B cell (primary cell): ENCODE data around the gene CFTR. TPM values are rescaled to one million over a fixed set of nuclear protein-coding genes. Genes with fewer than 3 reads are reported as not detected.

ENCODE experiments used
- ATAC-seq: fragments of 200-7000 bp; cut with Tn5 transposase; one replicate; pipeline ENCODE4 v1.10.0; 2021; ENCODE audit warnings: low read depth, mild to moderate bottlenecking, moderate number of reproducible peaks, moderate library complexity
- CTCF ChIA-PET: fragments of 350-600 bp; sonication (Branson Sonifier 250); formaldehyde crosslinking; loops from one replicate; lab custom pipeline; 2021; ENCODE audit warnings: antibody characterized with exemption, inconsistent platforms; lab: Charles Lee
- POLR2A ChIA-PET: fragments of 350-600 bp; sonication (Branson Sonifier 250); formaldehyde crosslinking; loops from one replicate; lab custom pipeline; 2021; ENCODE audit warnings: antibody characterized with exemption; lab: Charles Lee
- DNase-seq: peaks from one replicate; pipeline ENCODE4 v3.0.0; 2013
- H2AFZ ChIP-seq: 2 replicates; pipeline ENCODE4 v1.6.1; 2012; ENCODE audit warnings: mild to moderate bottlenecking, low read depth, low read length; ENCODE audit not compliant: insufficient read depth, poor library complexity, severe bottlenecking
- H3K27ac ChIP-seq, 2 donors: 1 replicate in 1 of 2; 2 replicates in 1 of 2; pipeline ENCODE4 v1.5.1; 2012 to 2013; ENCODE audit warnings: low read length in 2 of 2, mild to moderate bottlenecking in 2 of 2, moderate library complexity in 1 of 2
- H3K27me3 ChIP-seq, 4 experiments: fragments of 200-600 bp in 1 of 4; sonication (generic) in 1 of 4; replicated peaks in 1 of 4; 1 replicate in 2 of 4; 2 replicates in 2 of 4; pipeline versions ENCODE4 v1.6.1 to v1.7.0; 2013 to 2016; ENCODE audit warnings: low read length in 3 of 4, mild to moderate bottlenecking in 2 of 4, mixed read lengths in 1 of 4, moderate library complexity in 1 of 4; ENCODE audit not compliant: insufficient read depth in 4 of 4, control insufficient read depth in 3 of 4; ENCODE audit errors: control extremely low read depth in 1 of 4
- H3K36me3 ChIP-seq, 2 experiments: replicated peaks in 1 of 2; 1 replicate in 1 of 2; 2 replicates in 1 of 2; pipeline versions ENCODE4 v1.6.1 to v1.7.1; 2013; ENCODE audit warnings: low read length in 1 of 2; ENCODE audit not compliant: insufficient read depth in 2 of 2, control insufficient read depth in 1 of 2; ENCODE audit errors: control extremely low read depth in 1 of 2, extremely low read depth in 1 of 2
- H3K4me1 ChIP-seq, 2 donors: fragments of 200-600 bp in 1 of 2; sonication (generic) in 1 of 2; 1 replicate in 1 of 2; 2 replicates in 1 of 2; pipeline versions ENCODE4 v1.5.1 to v1.6.1; 2013 to 2017; ENCODE audit warnings: low read length in 2 of 2; ENCODE audit not compliant: control insufficient read depth in 2 of 2, insufficient read depth in 2 of 2
- H3K4me2 ChIP-seq: replicated peaks from 2 replicates; pipeline ENCODE3; 2012; ENCODE audit warnings: mild to moderate bottlenecking, low read depth, low read length; ENCODE audit not compliant: poor library complexity, severe bottlenecking
- H3K4me3 ChIP-seq, 5 experiments: fragments of 200-600 bp in 1 of 5; sonication (generic) in 1 of 5; 1 replicate in 3 of 5; 2 replicates in 2 of 5; pipeline versions ENCODE4 v1.5.1 to v1.7.0; 2011 to 2016; ENCODE audit warnings: low read length in 4 of 5, mild to moderate bottlenecking in 4 of 5, low read depth in 2 of 5, control low read depth in 1 of 5, moderate library complexity in 1 of 5; ENCODE audit not compliant: insufficient read depth in 1 of 5; ENCODE audit errors: control extremely low read depth in 1 of 5, extremely low read depth in 1 of 5
- H3K79me2 ChIP-seq: fragments of 200-600 bp; sonication (generic); one replicate; pipeline ENCODE4 v1.6.0; 2016; ENCODE audit warnings: low read length; ENCODE audit not compliant: control insufficient read depth, insufficient read depth
- H3K9ac ChIP-seq: fragments of 200-600 bp; sonication (generic); 2 replicates; pipeline ENCODE4 v1.6.1; 2017; ENCODE audit warnings: mild to moderate bottlenecking, low read length, moderate library complexity
- H3K9me3 ChIP-seq, 3 donors: one replicate each; pipeline versions ENCODE4 v1.6.1 to v1.7.1; 2013; ENCODE audit warnings: low read length in 2 of 3; ENCODE audit not compliant: control insufficient read depth in 2 of 3, insufficient read depth in 1 of 3; ENCODE audit errors: control extremely low read depth in 1 of 3
- H4K20me1 ChIP-seq: 2 replicates; pipeline ENCODE4 v1.6.0; 2012; ENCODE audit warnings: mild to moderate bottlenecking, low read length; ENCODE audit not compliant: insufficient read depth, control insufficient read depth, poor library complexity, severe bottlenecking
- H3K27ac Mint-ChIP-seq: one replicate; pipeline ENCODE4 v1.8.0; 2021; ENCODE audit warnings: mixed read lengths
- H3K27me3 Mint-ChIP-seq: one replicate; pipeline ENCODE4 v1.8.0; 2021; ENCODE audit warnings: mixed read lengths
- H3K4me1 Mint-ChIP-seq: one replicate; pipeline ENCODE4 v1.8.0; 2021; ENCODE audit warnings: mixed read lengths
- H3K4me3 Mint-ChIP-seq: one replicate; pipeline ENCODE4 v1.8.0; 2021; ENCODE audit warnings: mixed read lengths
- H3K9me3 Mint-ChIP-seq: one replicate; pipeline ENCODE4 v1.8.0; 2022; ENCODE audit warnings: mixed read lengths; ENCODE audit not compliant: insufficient read depth
- CTCF ChIP-seq: fragments of 200-600 bp; IDR thresholded peaks from one replicate; pipeline ENCODE4 v1.8.0; 2022; ENCODE audit warnings: antibody characterized with exemption, mild to moderate bottlenecking
- EZH2 ChIP-seq: IDR thresholded peaks from 2 replicates; pipeline ENCODE4 v1.6.1; 2012; ENCODE audit warnings: borderline replicate concordance, low read depth, mild to moderate bottlenecking, moderate library complexity, low read length; ENCODE audit not compliant: insufficient read depth, poor library complexity, severe bottlenecking
- WGBS: methylation state at CpG from one replicate; pipeline ENCODE4 v1.1.5; 2013; ENCODE audit warnings: missing lambda C conversion rate; ENCODE audit not compliant: insufficient coverage; 5-methylcytosine and 5-hydroxymethylcytosine counted together
- intact Hi-C: fragments of 100-400 bp; cut with micrococcal nuclease; formaldehyde crosslinking; loops from one replicate; pipeline ENCODE4 v1.10.0; 2022
- polyA plus RNA-seq: library from polyadenylated mRNA; depleted of rRNA; stranded (reverse); fragments of >200 nt; gene quantifications from 2 replicates; pipeline ENCODE4 v1.2.3, GENCODE V29; 2012
- total RNA-seq, 2 donors: library from RNA; stranded (reverse); fragments of 120-200 nt in 1 of 2; gene quantifications; 1 replicate in 1 of 2; 2 replicates in 1 of 2; pipeline versions ENCODE4 v1.2.3 to v1.2.4, GENCODE V29; 2013 to 2022

CFTR gene
- total and polyA plus RNA-seq, 2 donors (not counting 1 experiment from before 2014, with no cell fraction given): not detected

DNA sequence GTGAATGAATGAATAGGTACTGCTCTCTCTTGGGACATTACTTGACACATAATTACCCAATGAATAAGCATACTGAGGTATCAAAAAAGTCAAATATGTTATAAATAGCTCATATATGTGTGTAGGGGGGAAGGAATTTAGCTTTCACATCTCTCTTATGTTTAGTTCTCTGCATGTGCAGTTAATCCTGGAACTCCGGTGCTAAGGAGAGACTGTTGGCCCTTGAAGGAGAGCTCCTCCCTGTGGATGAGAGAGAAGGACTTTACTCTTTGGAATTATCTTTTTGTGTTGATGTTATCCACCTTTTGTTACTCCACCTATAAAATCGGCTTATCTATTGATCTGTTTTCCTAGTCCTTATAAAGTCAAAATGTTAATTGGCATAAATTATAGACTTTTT, 1.2 kb downstream of the CFTR start:
- H3K9me3 Mint-ChIP-seq: no peaks in the 10 kb centered on the region
- Histone ChIP-seq H3K27ac (no peak overlapping the region), H3K9ac (no peak overlapping the region), H3K79me2 (no peaks in the 10 kb centered on the region), H3K9me3 (peaks cover 0 to 5% (median 0%) of the 10 kb centered on the region in 3 donors), H4K20me1 (no peaks in the 10 kb centered on the region), H3K4me3 (no peak overlapping the region), H3K4me1 (no peaks in the 10 kb centered on the region), H3K4me2 (no peak overlapping the region), H2AFZ (no peak overlapping the region), H3K36me3 (no peaks in the 10 kb centered on the region), H3K27me3 (peaks cover 0 to 14% (median 4%) of the 10 kb centered on the region in 4 experiments)
- intact Hi-C loops: no loop called here
- no peaks in the 10 kb centered on the region for H3K4me1 Mint-ChIP-seq
- ChIA-PET POLR2A (no interaction called here), CTCF (no interaction called here)
- TF ChIP-seq CTCF (no peak), EZH2 (no peak)
- DNase-seq: no peak
- no peak overlapping the region for H3K27ac Mint-ChIP-seq
- ATAC-seq: no peak
- H3K4me3 Mint-ChIP-seq: no peak overlapping the region
- no CpG with 5 or more reads among the region's 2 CpGs for WGBS
- H3K27me3 Mint-ChIP-seq: peaks cover 34% of the 10 kb centered on the region

DNA sequence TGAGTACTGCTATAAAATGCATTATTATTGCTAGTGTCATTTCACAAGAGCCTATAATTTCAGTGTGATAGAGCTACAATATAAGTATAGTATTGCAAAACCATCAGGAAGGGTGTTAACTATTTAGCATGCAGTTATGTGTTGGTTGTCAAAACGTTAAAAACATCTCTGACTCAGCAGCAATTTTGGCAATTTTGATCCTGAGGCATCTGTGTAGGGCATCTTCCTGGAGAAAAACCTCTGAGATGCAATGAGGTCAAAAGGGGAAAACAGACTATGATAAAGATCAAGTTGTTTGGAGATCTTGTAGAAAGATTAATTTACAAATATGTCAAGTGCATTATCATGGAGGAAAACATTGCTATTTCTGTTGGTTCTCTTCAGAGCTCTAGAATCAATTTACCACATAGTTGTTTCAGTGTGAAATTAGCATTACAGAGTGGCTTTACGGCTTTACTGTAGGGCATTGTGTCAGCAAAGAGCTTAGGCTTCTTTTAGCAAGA, 5.3 kb downstream of the CFTR start:
- no peak overlapping the region for H3K4me3 Mint-ChIP-seq
- Histone ChIP-seq H3K9ac (no peak overlapping the region), H4K20me1 (no peaks in the 10 kb centered on the region), H2AFZ (no peak overlapping the region), H3K4me2 (no peak overlapping the region), H3K27me3 (no peaks in the 10 kb centered on the region), H3K9me3 (no peaks in the 10 kb centered on the region), H3K4me3 (no peak overlapping the region), H3K79me2 (no peaks in the 10 kb centered on the region), H3K36me3 (no peaks in the 10 kb centered on the region), H3K27ac (no peak overlapping the region), H3K4me1 (no peaks in the 10 kb centered on the region)
- no peaks in the 10 kb centered on the region for H3K9me3 Mint-ChIP-seq
- ChIA-PET CTCF (no interaction called here), POLR2A (no interaction called here)
- DNase-seq (no peak), ATAC-seq (no peak)
- no peak overlapping the region for H3K27ac Mint-ChIP-seq
- intact Hi-C loops: no loop called here
- H3K4me1 Mint-ChIP-seq: no peaks in the 10 kb centered on the region
- TF ChIP-seq CTCF: no peak
- no peak for TF ChIP-seq EZH2
- WGBS: 17% methylated on average over 1 of the region's 2 CpGs
- peaks cover 8% of the 10 kb centered on the region for H3K27me3 Mint-ChIP-seq
